Measurements from ENCODE around the gene SORBS1.

The SORBS1 gene

GRCh38 chr10:95558593-95559320 is 2.4 kb downstream of the SORBS1 start:
- H2BK5ac ChIP-seq (ENCODE audit: low read length) = no peak overlapping the region
- no peak overlapping the region for H3K56ac ChIP-seq (ENCODE audit: low read length)
- H4K8ac ChIP-seq (ENCODE audit: low read depth, low read length) = no peak overlapping the region
- H3K79me1 ChIP-seq (ENCODE audit: low read length) = peaks cover 5% of the 10 kb centered on the region
- no peak for DNase-seq
- H3K9ac ChIP-seq (ENCODE audit: low read length) = no peak overlapping the region
- H3K4me1 ChIP-seq (ENCODE audit: control insufficient read depth, low read depth, low read length) = peaks cover 9% of the 10 kb centered on the region
- peak overlapping the region; percentile 31 for H2AK5ac ChIP-seq (ENCODE audit: low read length)
- no peak overlapping the region for H3K18ac ChIP-seq (ENCODE audit: low read length)
- no peak overlapping the region for H3K4me2 ChIP-seq (ENCODE audit: low read length)
- no peak overlapping the region for H3K27ac ChIP-seq (ENCODE audit: low read depth, low read length)
- WGBS (ENCODE audit: extremely low coverage, insufficient coverage, low lambda C conversion rate) = no CpG with 5 or more reads among the region's 1 CpG
- H2BK120ac ChIP-seq (ENCODE audit: low read depth, low read length) = no peak overlapping the region
- H3K36me3 ChIP-seq (ENCODE audit: control insufficient read depth, insufficient read depth, low read length) = no peaks in the 10 kb centered on the region
- no peak overlapping the region for H3K4ac ChIP-seq (ENCODE audit: low read depth, low read length)
- H3K23ac ChIP-seq (ENCODE audit: low read length) = no peak overlapping the region
- no peaks in the 10 kb centered on the region for H3K27me3 ChIP-seq (ENCODE audit: insufficient read depth, low read length, poor library complexity)
- no peak overlapping the region for H2BK15ac ChIP-seq (replicated peaks; ENCODE audit: low read depth)
- H3K79me2 ChIP-seq (ENCODE audit: control insufficient read depth, insufficient read depth, low read length) = peaks cover 13% of the 10 kb centered on the region
- no peak overlapping the region for H3K4me3 ChIP-seq (ENCODE audit: low read length)
- H4K5ac ChIP-seq (ENCODE audit: low read length) = no peak overlapping the region

- Histone ChIP-seq H3K4me1 (ENCODE audit: control insufficient read depth, low read depth, low read length) (peaks cover 9% of the 10 kb centered on the region), H3K9ac (ENCODE audit: low read length) (no peak overlapping the region), H3K23ac (ENCODE audit: low read length) (no peak overlapping the region), H3K18ac (ENCODE audit: low read length) (no peak overlapping the region), H3K4ac (ENCODE audit: low read depth, low read length) (no peak overlapping the region), H2BK5ac (ENCODE audit: low read length) (no peak overlapping the region), H3K79me2 (ENCODE audit: control insufficient read depth, insufficient read depth, low read length) (peaks cover 13% of the 10 kb centered on the region), H3K36me3 (ENCODE audit: control insufficient read depth, insufficient read depth, low read length) (no peaks in the 10 kb centered on the region), H3K27ac (ENCODE audit: low read depth, low read length) (no peak overlapping the region), H3K4me2 (ENCODE audit: low read length) (no peak overlapping the region), H3K4me3 (ENCODE audit: low read length) (no peak overlapping the region), H4K8ac (ENCODE audit: low read depth, low read length) (no peak overlapping the region), H3K56ac (ENCODE audit: low read length) (peak overlapping the region; percentile 22), H2BK15ac (replicated peaks; ENCODE audit: low read depth) (no peak overlapping the region), H3K79me1 (ENCODE audit: low read length) (peaks cover 5% of the 10 kb centered on the region), H4K5ac (ENCODE audit: low read length) (no peak overlapping the region), H2BK120ac (ENCODE audit: low read depth, low read length) (no peak overlapping the region), H2AK5ac (ENCODE audit: low read length) (no peak overlapping the region), H3K27me3 (ENCODE audit: insufficient read depth, low read length, poor library complexity) (no peaks in the 10 kb centered on the region)
- no peak for DNase-seq
- no CpG with 5 or more reads among the region's 8 CpGs for WGBS (ENCODE audit: extremely low coverage, insufficient coverage, low lambda C conversion rate)
Measured at GRCh38 chr10:95556994-95557767, 4.0 kb downstream of the SORBS1 start.

GRCh38 chr10:95553674-95554073 is 7.5 kb downstream of the SORBS1 start:
- Histone ChIP-seq H2BK5ac (ENCODE audit: low read length) (no peak overlapping the region), H2BK15ac (replicated peaks; ENCODE audit: low read depth) (no peak overlapping the region), H3K4ac (ENCODE audit: low read depth, low read length) (no peak overlapping the region), H4K8ac (ENCODE audit: low read depth, low read length) (no peak overlapping the region), H4K5ac (ENCODE audit: low read length) (no peak overlapping the region), H3K27ac (ENCODE audit: low read depth, low read length) (no peak overlapping the region), H3K23ac (ENCODE audit: low read length) (no peak overlapping the region), H3K56ac (ENCODE audit: low read length) (no peak overlapping the region), H3K79me1 (ENCODE audit: low read length) (peaks cover 9% of the 10 kb centered on the region), H3K79me2 (ENCODE audit: control insufficient read depth, insufficient read depth, low read length) (peaks cover 15% of the 10 kb centered on the region), H2AK5ac (ENCODE audit: low read length) (no peak overlapping the region), H3K9ac (ENCODE audit: low read length) (no peak overlapping the region), H3K27me3 (ENCODE audit: insufficient read depth, low read length, poor library complexity) (no peaks in the 10 kb centered on the region), H3K36me3 (ENCODE audit: control insufficient read depth, insufficient read depth, low read length) (no peaks in the 10 kb centered on the region), H3K4me1 (ENCODE audit: control insufficient read depth, low read depth, low read length) (peaks cover 8% of the 10 kb centered on the region), H2BK120ac (ENCODE audit: low read depth, low read length) (no peak overlapping the region), H3K4me3 (ENCODE audit: low read length) (no peak overlapping the region), H3K4me2 (ENCODE audit: low read length) (no peak overlapping the region), H3K18ac (ENCODE audit: low read length) (no peak overlapping the region)
- DNase-seq = no peak
- no CpG with 5 or more reads among the region's 4 CpGs for WGBS (ENCODE audit: extremely low coverage, insufficient coverage, low lambda C conversion rate)

GRCh38 chr10:95552679-95553342 is 8.4 kb downstream of the SORBS1 start:
- Histone ChIP-seq H3K4me3 (ENCODE audit: low read length) (no peak overlapping the region), H3K4ac (ENCODE audit: low read depth, low read length) (no peak overlapping the region), H3K79me1 (ENCODE audit: low read length) (peaks cover 7% of the 10 kb centered on the region), H3K23ac (ENCODE audit: low read length) (no peak overlapping the region), H4K5ac (ENCODE audit: low read length) (no peak overlapping the region), H2BK15ac (replicated peaks; ENCODE audit: low read depth) (no peak overlapping the region), H3K18ac (ENCODE audit: low read length) (no peak overlapping the region), H2BK120ac (ENCODE audit: low read depth, low read length) (no peak overlapping the region), H3K27me3 (ENCODE audit: insufficient read depth, low read length, poor library complexity) (no peaks in the 10 kb centered on the region), H3K27ac (ENCODE audit: low read depth, low read length) (no peak overlapping the region), H3K36me3 (ENCODE audit: control insufficient read depth, insufficient read depth, low read length) (no peaks in the 10 kb centered on the region), H3K9ac (ENCODE audit: low read length) (no peak overlapping the region), H3K56ac (ENCODE audit: low read length) (peak overlapping the region; percentile 37), H3K79me2 (ENCODE audit: control insufficient read depth, insufficient read depth, low read length) (peaks cover 10% of the 10 kb centered on the region), H2BK5ac (ENCODE audit: low read length) (no peak overlapping the region), H3K4me1 (ENCODE audit: control insufficient read depth, low read depth, low read length) (peaks cover 8% of the 10 kb centered on the region), H4K8ac (ENCODE audit: low read depth, low read length) (no peak overlapping the region), H2AK5ac (ENCODE audit: low read length) (no peak overlapping the region), H3K4me2 (ENCODE audit: low read length) (no peak overlapping the region)
- WGBS (ENCODE audit: extremely low coverage, insufficient coverage, low lambda C conversion rate) = no CpG with 5 or more reads among the region's 5 CpGs
- peak; percentile 78 for DNase-seq

- H3K4ac ChIP-seq (ENCODE audit: low read depth, low read length) = no peak overlapping the region
- H2BK120ac ChIP-seq (ENCODE audit: low read depth, low read length) = no peak overlapping the region
- H2BK5ac ChIP-seq (ENCODE audit: low read length) = no peak overlapping the region
- H4K8ac ChIP-seq (ENCODE audit: low read depth, low read length) = no peak overlapping the region
- H2BK15ac ChIP-seq (replicated peaks; ENCODE audit: low read depth) = no peak overlapping the region
- H3K18ac ChIP-seq (ENCODE audit: low read length) = no peak overlapping the region
- H3K27me3 ChIP-seq (ENCODE audit: insufficient read depth, low read length, poor library complexity) = no peaks in the 10 kb centered on the region
- no peaks in the 10 kb centered on the region for H3K36me3 ChIP-seq (ENCODE audit: control insufficient read depth, insufficient read depth, low read length)
- no peak overlapping the region for H3K23ac ChIP-seq (ENCODE audit: low read length)
- no CpG with 5 or more reads among the region's 10 CpGs for WGBS (ENCODE audit: extremely low coverage, insufficient coverage, low lambda C conversion rate)
- H3K4me2 ChIP-seq (ENCODE audit: low read length) = no peak overlapping the region
- H3K4me1 ChIP-seq (ENCODE audit: control insufficient read depth, low read depth, low read length) = peaks cover 8% of the 10 kb centered on the region
- H3K4me3 ChIP-seq (ENCODE audit: low read length) = no peak overlapping the region
- H2AK5ac ChIP-seq (ENCODE audit: low read length) = no peak overlapping the region
- H4K5ac ChIP-seq (ENCODE audit: low read length) = no peak overlapping the region
- peaks cover 8% of the 10 kb centered on the region for H3K79me1 ChIP-seq (ENCODE audit: low read length)
- H3K56ac ChIP-seq (ENCODE audit: low read length) = no peak overlapping the region
- peaks cover 11% of the 10 kb centered on the region for H3K79me2 ChIP-seq (ENCODE audit: control insufficient read depth, insufficient read depth, low read length)
- no peak overlapping the region for H3K27ac ChIP-seq (ENCODE audit: low read depth, low read length)
- H3K9ac ChIP-seq (ENCODE audit: low read length) = no peak overlapping the region
- DNase-seq = no peak
Measured at GRCh38 chr10:95550073-95550672, 11.0 kb downstream of the SORBS1 start.

Measured in mesendoderm (in vitro differentiated cells).